H1 (cell line): Measurements from ENCODE around the gene RABGAP1. TPM values are rescaled to one million over a fixed set of nuclear protein-coding genes. Genes with fewer than 3 reads are reported as not detected.

Experiments
- CTCF ChIA-PET: fragments of 300-600 bp; sonication (Branson Sonifier 250); formaldehyde crosslinking; loops from one replicate; lab custom pipeline; 2021; ENCODE audit not compliant: partially characterized antibody; lab: Charles Lee
- POLR2A ChIA-PET: fragments of 300-600 bp; sonication (Branson Sonifier 250); formaldehyde crosslinking; loops from one replicate; lab custom pipeline; 2021; ENCODE audit warnings: inconsistent platforms; ENCODE audit not compliant: partially characterized antibody; lab: Charles Lee
- DNase-seq, 2 experiments: peaks; one replicate each; pipeline versions ENCODE4 v3.0.0 to v3.0.0-alpha.2; 2010 to 2022; ENCODE audit warnings: low spot score in 2 of 2, low read depth in 1 of 2, mixed read lengths in 1 of 2
- FAIRE-seq: peaks from 2 replicates; lab custom pipeline; 2011; peaks lifted over from hg19 to GRCh38; lab: Jason Lieb, UNC
- H2AFZ ChIP-seq: 2 replicates; pipeline ENCODE4 v1.8.1; 2012; ENCODE audit warnings: low read length, inconsistent platforms
- H2AK5ac ChIP-seq: 2 replicates; pipeline ENCODE4 v1.6.1; 2013; ENCODE audit warnings: low read depth, low read length
- H2BK120ac ChIP-seq: replicated peaks from 2 replicates; pipeline ENCODE3; 2013; ENCODE audit warnings: low read depth, low read length, inconsistent platforms
- H2BK12ac ChIP-seq: 2 replicates; pipeline ENCODE4 v1.6.1; 2013; ENCODE audit warnings: low read depth, low read length
- H2BK15ac ChIP-seq: 2 replicates; pipeline ENCODE4 v1.6.1; 2013; ENCODE audit warnings: low read length
- H2BK20ac ChIP-seq: 2 replicates; pipeline ENCODE4 v1.6.1; 2013; ENCODE audit warnings: low read length
- H2BK5ac ChIP-seq: 2 replicates; pipeline ENCODE4 v1.6.1; 2013; ENCODE audit warnings: low read depth, low read length
- H3K14ac ChIP-seq: 2 replicates; pipeline ENCODE4 v1.6.1; 2013; ENCODE audit warnings: inconsistent platforms; ENCODE audit not compliant: insufficient read length
- H3K18ac ChIP-seq: 2 replicates; pipeline ENCODE4 v1.6.1; 2013; ENCODE audit warnings: low read length; ENCODE audit errors: extremely low read depth
- H3K23ac ChIP-seq: 2 replicates; pipeline ENCODE4 v1.6.1; 2013; ENCODE audit warnings: inconsistent platforms; ENCODE audit not compliant: insufficient read length
- H3K23me2 ChIP-seq: 2 replicates; pipeline ENCODE4 v1.6.1; 2013; ENCODE audit warnings: low read depth, low read length
- H3K27ac ChIP-seq: 2 replicates; pipeline ENCODE4 v1.6.1; 2011; ENCODE audit warnings: low read depth, low read length, inconsistent platforms
- H3K27me3 ChIP-seq, 4 experiments: replicated peaks in 1 of 4; 1 replicate in 1 of 4; 2 replicates in 3 of 4; pipeline versions ENCODE4 v1.6.1 to v1.8.1; 2011 to 2013; ENCODE audit warnings: low read length in 3 of 4, mild to moderate bottlenecking in 3 of 4, inconsistent platforms in 2 of 4, mixed read lengths in 2 of 4, moderate library complexity in 1 of 4; ENCODE audit not compliant: control insufficient read depth in 3 of 4, insufficient read depth in 3 of 4; ENCODE audit errors: extremely low read depth in 1 of 4
- H3K36me3 ChIP-seq, 4 experiments: 2 replicates each; pipeline versions ENCODE4 v1.6.1 to v1.8.1; 2011 to 2013; ENCODE audit warnings: mild to moderate bottlenecking in 4 of 4, low read length in 3 of 4, moderate library complexity in 2 of 4, control low read depth in 1 of 4, inconsistent platforms in 1 of 4; ENCODE audit not compliant: insufficient read depth in 4 of 4, control insufficient read depth in 2 of 4
- H3K4ac ChIP-seq: replicated peaks from 2 replicates; pipeline ENCODE3; 2013; ENCODE audit warnings: low read length, low read depth, mixed read lengths, inconsistent platforms; ENCODE audit not compliant: insufficient read length
- H3K4me1 ChIP-seq, 4 experiments: replicated peaks in 1 of 4; 1 replicate in 1 of 4; 2 replicates in 3 of 4; pipeline versions ENCODE4 v1.6.1 to v1.8.1; 2011 to 2013; ENCODE audit warnings: low read length in 3 of 4, inconsistent platforms in 2 of 4, mixed read lengths in 1 of 4; ENCODE audit not compliant: insufficient read depth in 4 of 4, control insufficient read depth in 3 of 4
- H3K4me2 ChIP-seq, 2 experiments: 2 replicates each; pipeline versions ENCODE4 v1.6.1 to v1.8.1; 2011 to 2013; ENCODE audit warnings: low read depth in 2 of 2, low read length in 2 of 2, control low read depth in 1 of 2, inconsistent platforms in 1 of 2, mild to moderate bottlenecking in 1 of 2; ENCODE audit not compliant: insufficient read depth in 1 of 2
- H3K4me3 ChIP-seq, 4 experiments: fragments of 200-600, 300-600 bp in 1 of 4; sonication (generic), shearing (Covaris generic), sonication (Bioruptor Twin) in 1 of 4; 2 replicates each; pipeline versions ENCODE4 v1.5.1 to v1.8.1; 2011 to 2016; ENCODE audit warnings: low read length in 4 of 4, low read depth in 3 of 4, control low read depth in 2 of 4, inconsistent platforms in 2 of 4, mild to moderate bottlenecking in 2 of 4, mixed read lengths in 1 of 4, moderate library complexity in 1 of 4; ENCODE audit not compliant: insufficient read depth in 2 of 4; ENCODE audit errors: extremely low read depth in 1 of 4
- H3K56ac ChIP-seq: replicated peaks from 2 replicates; pipeline ENCODE3; 2013; ENCODE audit warnings: low read depth, mild to moderate bottlenecking, mixed read lengths, low read length, inconsistent platforms; ENCODE audit not compliant: insufficient read length
- H3K79me1 ChIP-seq: 2 replicates; pipeline ENCODE4 v1.6.1; 2013; ENCODE audit warnings: low read depth, low read length, control low read depth
- H3K79me2 ChIP-seq, 2 experiments: 2 replicates each; pipeline versions ENCODE4 v1.6.1 to v1.8.1; 2012 to 2013; ENCODE audit warnings: low read length in 2 of 2, mild to moderate bottlenecking in 2 of 2, inconsistent platforms in 1 of 2; ENCODE audit not compliant: insufficient read depth in 2 of 2, control insufficient read depth in 1 of 2
- H3K9ac ChIP-seq, 4 experiments: replicated peaks in 1 of 4; 1 replicate in 1 of 4; 2 replicates in 3 of 4; pipeline versions ENCODE4 v1.6.1 to v1.8.1; 2011 to 2013; ENCODE audit warnings: low read depth in 3 of 4, low read length in 3 of 4, control low read depth in 2 of 4, mild to moderate bottlenecking in 2 of 4, moderate library complexity in 2 of 4, inconsistent platforms in 1 of 4; ENCODE audit errors: extremely low read depth in 1 of 4
- H3K9me3 ChIP-seq, 2 experiments: 2 replicates each; pipeline versions ENCODE4 v1.6.1 to v1.8.1; 2012 to 2013; ENCODE audit warnings: mild to moderate bottlenecking in 2 of 2, moderate library complexity in 2 of 2, control low read depth in 1 of 2, inconsistent platforms in 1 of 2, low read depth in 1 of 2, low read length in 1 of 2, mixed read lengths in 1 of 2; ENCODE audit not compliant: insufficient read depth in 2 of 2
- H4K20me1 ChIP-seq, 2 experiments: replicated peaks in 1 of 2; 2 replicates each; pipeline versions ENCODE3 to v1.8.1; 2011 to 2013; ENCODE audit warnings: inconsistent platforms in 2 of 2, low read length in 2 of 2, mild to moderate bottlenecking in 1 of 2; ENCODE audit not compliant: insufficient read depth in 2 of 2, control insufficient read depth in 1 of 2
- H4K5ac ChIP-seq: 2 replicates; pipeline ENCODE4 v1.6.1; 2013; ENCODE audit warnings: low read length, low read depth, mixed read lengths, inconsistent platforms; ENCODE audit not compliant: insufficient read length
- H4K8ac ChIP-seq: 2 replicates; pipeline ENCODE4 v1.8.0; 2013; ENCODE audit warnings: mild to moderate bottlenecking, moderate library complexity, low read length, inconsistent platforms; ENCODE audit not compliant: insufficient read depth; ENCODE audit errors: extremely low read depth
- H4K91ac ChIP-seq: replicated peaks from 2 replicates; pipeline ENCODE3; 2013; ENCODE audit warnings: low read length, mixed read lengths, inconsistent platforms; ENCODE audit not compliant: insufficient read length
- ATF3 ChIP-seq: IDR thresholded peaks from 2 replicates; pipeline ENCODE4 v1.6.1; 2011; ENCODE audit warnings: low read depth, mild to moderate bottlenecking, low read length; ENCODE audit not compliant: insufficient read depth
- CHD1 ChIP-seq: IDR thresholded peaks from 2 replicates; pipeline ENCODE4 v1.6.1; 2012; ENCODE audit warnings: low read depth, low read length, improper control_type of control experiment
- EGR1 ChIP-seq: IDR thresholded peaks from 2 replicates; pipeline ENCODE4 v1.6.1; 2011; ENCODE audit warnings: low read depth, low read length, borderline replicate concordance
- GABPA ChIP-seq: IDR thresholded peaks from 2 replicates; pipeline ENCODE4 v1.6.1; 2011; ENCODE audit warnings: mild to moderate bottlenecking, low read length, moderate library complexity, borderline replicate concordance; ENCODE audit not compliant: insufficient read depth
- HDAC6 ChIP-seq: IDR thresholded peaks from one replicate; pipeline ENCODE4 v1.7.1; 2012; ENCODE audit warnings: low read depth, mild to moderate bottlenecking, inconsistent platforms, low read length, moderate library complexity
- JUND ChIP-seq: IDR thresholded peaks from 2 replicates; pipeline ENCODE4 v1.6.1; 2011; ENCODE audit warnings: mild to moderate bottlenecking, improper control_type of control experiment, low read length
- KDM5A ChIP-seq: fragments of 200-600 bp; IDR thresholded peaks from 2 replicates; pipeline ENCODE4 v1.7.1; 2012; ENCODE audit warnings: mild to moderate bottlenecking, low read length, inconsistent platforms, mixed read lengths
- MAX ChIP-seq: IDR thresholded peaks from 2 replicates; pipeline ENCODE4 v1.6.1; 2012; ENCODE audit warnings: inconsistent platforms
- NANOG ChIP-seq: IDR thresholded peaks from 2 replicates; pipeline ENCODE4 v1.6.1; 2011; ENCODE audit warnings: low read length, low read depth, mild to moderate bottlenecking, inconsistent platforms; ENCODE audit not compliant: insufficient read depth, poor library complexity, severe bottlenecking
- SAP30 ChIP-seq: fragments of 300-600 bp; sonication (generic); IDR thresholded peaks from 2 replicates; pipeline ENCODE4 v1.7.1; 2012; ENCODE audit warnings: low read length, moderate library complexity, mild to moderate bottlenecking, inconsistent platforms; ENCODE audit not compliant: insufficient read depth, insufficient replicate concordance
- SIX5 ChIP-seq: IDR thresholded peaks from 2 replicates; pipeline ENCODE4 v1.6.1; 2011; ENCODE audit warnings: mild to moderate bottlenecking, low read depth, low read length
- TAF1 ChIP-seq: IDR thresholded peaks from 2 replicates; pipeline ENCODE4 v1.6.1; 2011; ENCODE audit warnings: mild to moderate bottlenecking, low read depth, low read length
- TEAD4 ChIP-seq: IDR thresholded peaks from 2 replicates; pipeline ENCODE4 v1.6.1; 2012; ENCODE audit warnings: low read depth, low read length, inconsistent platforms, mixed read lengths
- WGBS, 2 experiments: shearing (Covaris generic) in 1 of 2; methylation state at CpG; one replicate each; pipeline versions ENCODE4 v1.1.6 to v1.1.7; 2013 to 2015; ENCODE audit warnings: low lambda C conversion rate in 2 of 2, mixed read lengths in 2 of 2, inconsistent platforms in 1 of 2, low coverage in 1 of 2, missing lambda C conversion rate in 1 of 2; ENCODE audit not compliant: insufficient replicate concordance in 2 of 2, insufficient coverage in 1 of 2, insufficient read length in 1 of 2; ENCODE audit errors: extremely low coverage in 1 of 2, missing lambda C conversion rate in 1 of 2; 5-methylcytosine and 5-hydroxymethylcytosine counted together
- polyA plus RNA-seq, 7 experiments: library from polyadenylated mRNA; depleted of rRNA in 3 of 7; stranded (reverse) in 5 of 7; unstranded in 2 of 7; fragments of >200 nt in 5 of 7; fragments of 200-250 nt in 2 of 7; gene quantifications; 1 replicate in 5 of 7; 2 replicates in 1 of 7; 4 replicates in 1 of 7; pipeline versions ENCODE4 v1.2.1 to v1.2.3, GENCODE V29; 2011 to 2013; ENCODE audit warnings: missing spikeins in 2 of 7, mixed read lengths in 2 of 7
- total RNA-seq: library from RNA; stranded (reverse); fragmentation: NEBNext Ultra II Directional; extraction: Animal tissue kit (Norgen Biotek cat#: 25700); gene quantifications from 2 replicates; pipeline ENCODE4 v1.2.1, GENCODE V29; 2021

RABGAP1 gene
- total and polyA plus RNA-seq, 2 of the 8 experiments (the other 6 are each of a cell fraction or from before 2014, with no cell fraction given), result 15.7 to 38.3 TPM

- H3K23ac ChIP-seq, result no peak overlapping the region
- 98% methylated on average over 5 of the region's 5 CpGs; no CpG with 5 or more reads in 1 of the 2 experiments for WGBS, 2 experiments
- POLR2A ChIA-PET, result interaction anchor here (2.1 kb wide), 1 partner anchor 23 kb away, joined by 6 read pairs; the partner anchor contains the start of gene ZBTB6
- no peak overlapping the region for H2AK5ac ChIP-seq
- no peak overlapping the region for H4K8ac ChIP-seq
- H3K14ac ChIP-seq, result no peak overlapping the region
- no peak overlapping the region for H2BK20ac ChIP-seq
- H3K27me3 ChIP-seq, result no peaks in the 10 kb centered on the region
- peaks cover 4 to 48% of the 10 kb centered on the region in 2 experiments for H3K79me2 ChIP-seq
- no peak overlapping the region for H3K4me3 ChIP-seq
- H3K23me2 ChIP-seq, result peaks cover 9% of the 10 kb centered on the region
- no peak overlapping the region for H2BK5ac ChIP-seq
- CTCF ChIA-PET, result no interaction called here
- H3K4me2 ChIP-seq, result no peak overlapping the region
- no peak overlapping the region for H2AFZ ChIP-seq
- peaks cover 8 to 15% (median 9%) of the 10 kb centered on the region in 4 experiments; a peak in 7 of 8 replicates for H3K36me3 ChIP-seq
- H4K91ac ChIP-seq, result no peak overlapping the region
- DNase-seq (no peak), FAIRE-seq (no peak)
- H3K27ac ChIP-seq, result no peak overlapping the region
- H3K56ac ChIP-seq, result no peak overlapping the region
- no peak overlapping the region for H3K9ac ChIP-seq
- H2BK15ac ChIP-seq, result no peak overlapping the region
- H3K4me1 ChIP-seq, result peaks cover 0 to 3% (median 1%) of the 10 kb centered on the region in 4 experiments; a peak in 2 of 7 replicates
- no peak overlapping the region for H3K4ac ChIP-seq
- no peak overlapping the region for H2BK12ac ChIP-seq
- 0 out of 2 replicates have a peak, but pooled peaks cover 3% of the 10 kb centered on the region for H3K79me1 ChIP-seq
- H2BK120ac ChIP-seq, result no peak overlapping the region
- H3K18ac ChIP-seq, result no peak overlapping the region
- H4K5ac ChIP-seq, result no peak overlapping the region
- H3K9me3 ChIP-seq, result no peaks in the 10 kb centered on the region
- peaks cover under 1 to 4% of the 10 kb centered on the region in 2 experiments for H4K20me1 ChIP-seq
- no peak for TF ChIP-seq TEAD4
- TF ChIP-seq HDAC6, result no peak
- TF ChIP-seq ATF3, result no peak
- no peak for TF ChIP-seq EGR1
- no peak for TF ChIP-seq GABPA
- no peak for TF ChIP-seq SAP30
- TF ChIP-seq MAX, result no peak
- TF ChIP-seq JUND, result no peak
- TF ChIP-seq KDM5A, result no peak
- no peak for TF ChIP-seq TAF1
- no peak for TF ChIP-seq SIX5
- no peak for TF ChIP-seq CHD1
- TF ChIP-seq NANOG, result no peak
These were observed 4.4 kb upstream of the RABGAP1 start for GRCh38 chr9:122936464-122936863.
